ENCODE measurements around the gene DCXR. TPM values are rescaled to one million over a fixed set of nuclear protein-coding genes. Genes with fewer than 3 reads are reported as not detected.

The DCXR gene
- total RNA-seq, 3 donors from 2014 or later: 84.9 to 151 (median 124) TPM

DNA sequence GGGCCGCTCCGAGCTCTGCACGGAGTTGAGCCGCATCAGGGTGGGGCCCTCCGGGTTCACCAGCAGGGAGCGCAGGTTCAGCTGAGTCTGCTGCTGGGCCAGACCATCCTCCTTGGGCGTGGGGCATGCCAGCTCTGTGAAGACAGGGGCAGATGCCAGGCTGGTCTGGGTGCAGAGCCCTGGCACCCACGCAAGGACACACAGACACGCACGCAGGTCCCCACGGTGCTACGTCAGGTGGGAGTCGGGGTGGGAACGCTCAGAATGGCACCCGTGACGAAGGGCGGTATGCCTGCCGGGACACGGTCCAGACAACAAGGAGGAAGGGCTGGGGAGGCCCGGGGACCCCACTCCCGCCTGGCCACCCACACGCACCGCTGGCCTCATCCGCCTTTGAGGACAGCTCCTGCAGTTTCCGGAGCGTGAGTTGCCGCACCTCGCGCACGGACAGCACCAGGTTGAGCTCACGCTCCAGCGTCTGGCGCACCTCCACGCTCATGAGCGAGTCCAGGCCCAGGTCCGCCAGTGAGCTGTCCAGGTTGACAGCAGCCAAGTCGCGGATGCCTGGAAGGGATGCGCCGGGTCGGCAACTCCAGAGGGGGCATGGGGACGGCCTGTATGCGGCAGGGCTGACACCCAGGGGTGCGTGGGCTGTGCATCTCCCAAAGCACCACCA lies 43.4 kb upstream of the DCXR start:
- H3K9me3 ChIP-seq: no peaks in the 10 kb centered on the region
- DNase-seq: no peak
- H3K4me1 ChIP-seq (ENCODE audit: low read depth): no peaks in the 10 kb centered on the region
- intact Hi-C loops (cut with DNase I, micrococcal nuclease): no loop called here
- TF ChIP-seq, protein P1, sequence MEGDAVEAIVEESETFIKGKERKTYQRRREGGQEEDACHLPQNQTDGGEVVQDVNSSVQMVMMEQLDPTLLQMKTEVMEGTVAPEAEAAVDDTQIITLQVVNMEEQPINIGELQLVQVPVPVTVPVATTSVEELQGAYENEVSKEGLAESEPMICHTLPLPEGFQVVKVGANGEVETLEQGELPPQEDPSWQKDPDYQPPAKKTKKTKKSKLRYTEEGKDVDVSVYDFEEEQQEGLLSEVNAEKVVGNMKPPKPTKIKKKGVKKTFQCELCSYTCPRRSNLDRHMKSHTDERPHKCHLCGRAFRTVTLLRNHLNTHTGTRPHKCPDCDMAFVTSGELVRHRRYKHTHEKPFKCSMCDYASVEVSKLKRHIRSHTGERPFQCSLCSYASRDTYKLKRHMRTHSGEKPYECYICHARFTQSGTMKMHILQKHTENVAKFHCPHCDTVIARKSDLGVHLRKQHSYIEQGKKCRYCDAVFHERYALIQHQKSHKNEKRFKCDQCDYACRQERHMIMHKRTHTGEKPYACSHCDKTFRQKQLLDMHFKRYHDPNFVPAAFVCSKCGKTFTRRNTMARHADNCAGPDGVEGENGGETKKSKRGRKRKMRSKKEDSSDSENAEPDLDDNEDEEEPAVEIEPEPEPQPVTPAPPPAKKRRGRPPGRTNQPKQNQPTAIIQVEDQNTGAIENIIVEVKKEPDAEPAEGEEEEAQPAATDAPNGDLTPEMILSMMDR (IDR thresholded peaks at IDR 0.05): no peak
- no peak for ATAC-seq
- H3K36me3 ChIP-seq (ENCODE audit: low read depth): peaks cover 17% of the 10 kb centered on the region
- H3K4me3 ChIP-seq: no peak overlapping the region

DNA sequence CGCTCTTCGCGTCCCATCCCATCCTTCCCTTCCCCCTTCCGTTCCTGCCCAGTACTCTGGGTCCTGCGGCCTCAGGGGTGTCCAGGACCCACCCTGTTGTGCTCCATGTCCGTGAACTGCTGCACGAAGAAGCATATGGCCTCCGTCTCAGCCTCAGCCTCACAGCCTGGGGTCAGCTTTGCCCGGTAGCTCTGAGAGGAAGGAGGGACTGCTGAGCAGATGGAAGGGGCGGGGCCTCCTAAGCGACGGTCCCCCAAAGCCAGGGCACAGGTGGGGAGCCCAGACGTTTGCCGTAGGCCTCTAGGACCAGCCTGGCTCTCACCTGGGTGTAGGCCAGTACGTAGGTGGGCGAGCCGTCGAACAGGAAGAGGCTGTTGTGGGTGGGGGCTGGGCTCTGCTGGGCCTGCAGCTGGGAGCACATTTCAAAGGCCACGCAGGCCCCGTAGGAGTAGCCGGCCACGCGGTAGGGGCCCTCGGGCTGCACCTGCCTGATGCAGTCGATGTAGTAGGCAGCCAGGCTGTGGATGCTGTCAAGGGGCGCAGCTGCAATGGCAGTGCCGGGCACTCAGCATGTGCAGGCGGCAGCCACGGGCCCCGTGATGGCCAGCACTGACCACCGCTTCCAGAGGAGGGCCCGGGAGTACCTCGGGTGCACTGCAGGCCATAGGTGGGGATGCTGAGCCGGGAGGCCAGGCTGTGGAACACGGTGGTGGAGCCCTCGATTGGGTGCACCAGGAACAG lies 42.7 kb upstream of the DCXR start:
- ATAC-seq (no peak), DNase-seq (no peak)
- H3K4me1 ChIP-seq (ENCODE audit: low read depth): no peaks in the 10 kb centered on the region
- TF ChIP-seq, protein P1 (IDR thresholded peaks at IDR 0.05): no peak
- H3K4me3 ChIP-seq: no peak overlapping the region
- no peaks in the 10 kb centered on the region for H3K9me3 ChIP-seq
- peaks cover 15% of the 10 kb centered on the region for H3K36me3 ChIP-seq (ENCODE audit: low read depth)
- intact Hi-C loops (cut with DNase I, micrococcal nuclease): no loop called here

DNA sequence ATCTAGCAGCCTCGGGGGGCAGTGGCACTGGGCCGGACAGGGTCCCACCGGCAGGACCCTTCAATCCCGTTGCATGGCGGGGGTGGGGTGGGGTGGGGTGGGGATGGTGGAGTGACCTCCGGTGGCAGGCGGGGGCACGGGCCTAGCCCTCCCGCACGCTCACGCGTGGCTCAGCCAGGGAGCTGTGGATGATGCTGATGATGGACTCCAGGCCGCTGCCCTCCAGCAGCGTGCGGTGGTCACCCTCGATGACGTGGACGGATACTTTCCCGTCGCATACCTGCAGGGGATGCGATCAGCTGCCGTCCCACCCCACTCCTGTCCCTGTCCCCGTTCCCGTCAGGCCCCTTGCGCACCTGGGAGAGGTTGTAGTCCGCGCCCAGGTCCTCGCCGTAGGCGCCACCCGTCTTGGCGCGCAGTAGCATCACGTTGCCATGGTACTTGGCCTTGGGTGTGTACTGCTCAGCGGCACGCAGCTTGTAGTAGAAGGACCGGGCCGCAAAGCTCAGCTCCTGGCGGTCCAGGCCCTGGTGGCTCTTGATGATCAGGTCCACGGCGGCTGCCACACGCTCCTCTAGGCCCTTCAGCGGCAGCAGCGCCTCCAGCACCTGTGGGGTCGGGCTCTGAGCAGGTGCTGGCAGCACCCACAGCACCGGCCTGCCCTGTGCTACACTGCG lies 41.6 kb upstream of the DCXR start:
- DNase-seq (no peak), ATAC-seq (no peak)
- no peak overlapping the region for H3K4me3 ChIP-seq
- no peaks in the 10 kb centered on the region for H3K4me1 ChIP-seq (ENCODE audit: low read depth)
- peaks cover 15% of the 10 kb centered on the region for H3K36me3 ChIP-seq (ENCODE audit: low read depth)
- intact Hi-C loops (cut with DNase I, micrococcal nuclease): no loop called here
- TF ChIP-seq, protein P1 (IDR thresholded peaks at IDR 0.05): no peak
- no peaks in the 10 kb centered on the region for H3K9me3 ChIP-seq

DNA sequence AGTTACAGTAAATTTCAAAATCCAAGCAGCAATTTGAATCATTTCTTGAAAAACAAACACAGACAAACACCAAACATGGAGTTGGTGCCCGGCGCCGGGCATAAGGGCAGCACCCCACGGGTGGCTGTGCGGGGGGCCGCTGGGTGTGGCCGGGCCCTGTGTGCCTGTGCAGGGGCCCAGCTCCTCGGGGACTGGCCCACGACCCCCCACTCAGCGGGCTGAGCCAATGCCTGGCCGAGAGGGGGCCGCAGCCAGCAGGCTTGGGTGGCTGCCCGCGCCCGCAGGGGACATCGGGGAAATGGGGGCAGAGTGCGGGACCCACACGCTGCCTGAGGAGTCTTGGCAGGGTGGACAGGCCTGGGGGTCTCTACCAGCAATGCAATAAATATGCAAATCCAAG lies 40.9 kb upstream of the DCXR start:
- intact Hi-C loops (cut with DNase I, micrococcal nuclease): no loop called here
- TF ChIP-seq, protein P1 (IDR thresholded peaks at IDR 0.05): no peak
- DNase-seq (no peak), ATAC-seq (no peak)
- Histone ChIP-seq H3K4me3 (no peak overlapping the region), H3K4me1 (ENCODE audit: low read depth) (no peaks in the 10 kb centered on the region), H3K36me3 (ENCODE audit: low read depth) (peaks cover 14% of the 10 kb centered on the region), H3K9me3 (no peaks in the 10 kb centered on the region)

DNA sequence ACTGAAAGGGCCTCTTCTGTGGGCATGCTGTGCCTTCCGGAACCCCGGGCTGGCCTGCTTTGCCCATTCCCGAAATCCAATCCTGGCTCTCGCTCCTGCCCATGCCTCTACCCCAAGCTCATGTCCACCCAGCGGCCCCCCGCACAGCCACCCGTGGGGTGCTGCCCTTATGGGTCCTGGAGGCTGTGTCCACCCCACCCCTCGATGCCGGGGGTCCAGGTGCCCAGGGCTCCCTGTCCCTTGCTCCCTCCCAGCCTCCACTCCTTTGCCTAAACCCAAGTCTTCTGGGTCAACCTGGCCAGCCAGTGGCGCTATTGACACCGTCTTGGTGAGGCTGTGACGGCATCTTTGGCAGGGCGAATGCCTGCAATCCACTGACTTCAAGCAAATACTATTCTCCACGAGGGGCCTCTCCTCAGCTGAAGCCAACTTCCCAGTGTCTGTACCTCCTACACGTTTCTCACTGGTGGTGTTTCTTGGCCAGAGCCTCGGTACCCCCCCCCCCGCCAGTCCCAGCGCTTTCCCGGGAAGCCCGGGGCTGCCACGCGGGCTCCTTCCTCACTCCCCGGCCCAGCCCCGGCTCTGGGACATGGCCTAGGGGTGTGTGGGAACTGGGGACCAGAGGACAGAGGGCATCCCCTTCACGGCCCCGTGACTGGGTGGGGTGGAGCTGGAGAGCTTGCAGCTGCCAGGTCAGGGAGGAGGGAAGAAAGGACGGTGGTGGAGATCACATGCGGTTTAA lies 40.3 kb upstream of the DCXR start:
- Histone ChIP-seq H3K9me3 (no peaks in the 10 kb centered on the region), H3K36me3 (ENCODE audit: low read depth) (peaks cover 8% of the 10 kb centered on the region), H3K4me1 (ENCODE audit: low read depth) (no peaks in the 10 kb centered on the region), H3K4me3 (no peak overlapping the region)
- DNase-seq (no peak), ATAC-seq (no peak)
- intact Hi-C loops (cut with DNase I, micrococcal nuclease): no loop called here
- TF ChIP-seq, protein P1 (IDR thresholded peaks at IDR 0.05): no peak
